KBM-7 (cell line): ENCODE data around the gene ATP9B.
"Not testable (repeated sequence)": the region's sequence is repeated elsewhere in the genome, so short reads cannot be mapped to it uniquely, and the experiment has no call there.

Experiments
- DNase-seq: peaks from one replicate; pipeline ENCODE4 v3.0.0-alpha.2; 2015
- in situ Hi-C: fragments of 300-500 bp; cut with MboI; formaldehyde crosslinking; loops from 2 replicates; pipeline ENCODE4 v1.14.3; 2020; ENCODE audit warnings: low sequenced_read_pairs, low pct_unique_long_range_greater_than_20kb, mixed read lengths

Gene ATP9B

GRCh38 chr18:79068341-79068936, 755 bp upstream of the ATP9B start:
- in situ Hi-C loops = no loop called here
- DNase-seq = no peak

GRCh38 chr18:79069717-79070151, 540 bp downstream of the ATP9B start:
- no peak for DNase-seq
- in situ Hi-C loops = no loop called here

GRCh38 chr18:79070486-79070885, 1.3 kb downstream of the ATP9B start:
- DNase-seq = no peak
- in situ Hi-C loops = no loop called here

GRCh38 chr18:79071037-79071436, 1.8 kb downstream of the ATP9B start:
- in situ Hi-C loops = no loop called here

GRCh38 chr18:79071503-79072210, 2.5 kb downstream of the ATP9B start:
- DNase-seq = no peak
- in situ Hi-C loops = no loop called here

More at GRCh38 chr18:79071037-79071436, 1.8 kb downstream of the ATP9B start:
- peak; percentile 54 for DNase-seq

GRCh38 chr18:79072655-79073054, 3.5 kb downstream of the ATP9B start:
- DNase-seq, in situ Hi-C loops: not testable (repeated sequence)

- no peak for DNase-seq
- in situ Hi-C loops = no loop called here
Observed at GRCh38 chr18:79077181-79077580, 8.0 kb downstream of the ATP9B start.

GRCh38 chr18:79078791-79079190, 9.6 kb downstream of the ATP9B start:
- in situ Hi-C loops, DNase-seq: not testable (repeated sequence)

GRCh38 chr18:79092874-79093273, 23.7 kb downstream of the ATP9B start:
- in situ Hi-C loops = no loop called here
- DNase-seq = no peak

GRCh38 chr18:79093986-79094385, 24.8 kb downstream of the ATP9B start:
- in situ Hi-C loops = no loop called here
- no peak for DNase-seq

GRCh38 chr18:79095216-79095615, 26.0 kb downstream of the ATP9B start:
- no peak for DNase-seq
- in situ Hi-C loops = no loop called here

GRCh38 chr18:79100944-79101343, 31.8 kb downstream of the ATP9B start:
- in situ Hi-C loops = no loop called here
- no peak for DNase-seq

GRCh38 chr18:79102886-79103285, 33.7 kb downstream of the ATP9B start:
- in situ Hi-C loops = no loop called here
- no peak for DNase-seq

GRCh38 chr18:79104137-79104536, 34.9 kb downstream of the ATP9B start:
- no peak for DNase-seq
- in situ Hi-C loops = no loop called here

GRCh38 chr18:79105455-79105854, 36.3 kb downstream of the ATP9B start:
- in situ Hi-C loops = no loop called here
- no peak for DNase-seq

GRCh38 chr18:79106084-79106483, 36.9 kb downstream of the ATP9B start:
- in situ Hi-C loops = no loop called here
- DNase-seq = no peak

- no peak for DNase-seq
- in situ Hi-C loops = no loop called here
Observed at GRCh38 chr18:79107886-79108285, 38.7 kb downstream of the ATP9B start.

- no peak for DNase-seq
- in situ Hi-C loops = no loop called here
Observed at GRCh38 chr18:79108549-79109215, 39.5 kb downstream of the ATP9B start.

- in situ Hi-C loops = no loop called here
- DNase-seq = no peak
Observed at GRCh38 chr18:79111483-79111882, 42.3 kb downstream of the ATP9B start.

- no peak for DNase-seq
- in situ Hi-C loops = no loop called here
Observed at GRCh38 chr18:79117385-79117784, 48.2 kb downstream of the ATP9B start.
